CD4-positive, alpha-beta T cell treated with Interferon gamma for 1 hour (primary cell): ENCODE results near the gene CHTF18.

Source experiments
- DNase-seq: peaks from one replicate; pipeline ENCODE4 v3.0.0-alpha.2; 2020

Gene CHTF18

GRCh38 chr16:776824-777223 is 11.6 kb upstream of the CHTF18 start:
- DNase-seq, result no peak

- DNase-seq, result no peak
These were observed 10.6 kb upstream of the CHTF18 start for GRCh38 chr16:777826-778225.

- no peak for DNase-seq
These were observed 10.0 kb upstream of the CHTF18 start for GRCh38 chr16:778447-778846.

GRCh38 chr16:778909-779527 is 9.4 kb upstream of the CHTF18 start:
- DNase-seq, result no peak

GRCh38 chr16:779561-779960 is 8.9 kb upstream of the CHTF18 start:
- DNase-seq, result no peak

- no peak for DNase-seq
These were observed 8.1 kb upstream of the CHTF18 start for GRCh38 chr16:780296-780695.

- DNase-seq, result no peak
These were observed 6.9 kb upstream of the CHTF18 start for GRCh38 chr16:781346-782010.

- no peak for DNase-seq
These were observed 6.2 kb upstream of the CHTF18 start for GRCh38 chr16:782258-782657.

- no peak for DNase-seq
These were observed 5.5 kb upstream of the CHTF18 start for GRCh38 chr16:782766-783403.

- no peak for DNase-seq
These were observed 4.8 kb upstream of the CHTF18 start for GRCh38 chr16:783404-784161.

- DNase-seq, result no peak
These were observed 4.0 kb upstream of the CHTF18 start for GRCh38 chr16:784431-784830.

- peak; percentile 68 for DNase-seq
These were observed 2.6 kb upstream of the CHTF18 start for GRCh38 chr16:785563-786535.

GRCh38 chr16:787321-787966 is 976 bp upstream of the CHTF18 start:
- DNase-seq, result no peak

- no peak for DNase-seq
These were observed 432 bp upstream of the CHTF18 start, which contains the start of gene RPUSD1 for GRCh38 chr16:787978-788398. Gene RPUSD1, minus strand, starts transcription at chr16:788381. Its CDS starts 644 bp downstream, at chr16:787737.

GRCh38 chr16:789191-789850 is 901 bp downstream of the CHTF18 start:
- no peak for DNase-seq

- DNase-seq, result no peak
These were observed 1.7 kb downstream of the CHTF18 start for GRCh38 chr16:790086-790485.

- no peak for DNase-seq
These were observed 2.7 kb downstream of the CHTF18 start for GRCh38 chr16:791131-791530.

- no peak for DNase-seq
These were observed 4.0 kb downstream of the CHTF18 start for GRCh38 chr16:792221-792995.

- DNase-seq, result no peak
These were observed 5.0 kb downstream of the CHTF18 start for GRCh38 chr16:793414-793813.

GRCh38 chr16:794091-794822 is 5.8 kb downstream of the CHTF18 start:
- no peak for DNase-seq
